Transverse colon (tissue), 4 donors: Measurements from ENCODE around the gene SMIM8.
"Not testable (repeated sequence)": the region's sequence is repeated elsewhere in the genome, so short reads cannot be mapped to it uniquely, and the experiment has no call there.

Source experiments
- CTCF ChIP-seq, 5 experiments: fragments of 200-600 bp in 3 of 5; fragments of 450-650 bp in 2 of 5; sonication (generic) in 3 of 5; IDR thresholded peaks; 1 replicate in 2 of 5; 2 replicates in 3 of 5; pipeline ENCODE4 v1.5.1; 2016 to 2017; ENCODE audit warnings: antibody characterized with exemption in 5 of 5, inconsistent platforms in 3 of 5, mild to moderate bottlenecking in 2 of 5, moderate library complexity in 1 of 5
- EP300 ChIP-seq: sonication (generic); formaldehyde crosslinking; IDR thresholded peaks from one replicate; pipeline ENCODE4 v1.6.1; 2017; ENCODE audit warnings: antibody characterized with exemption, low read depth
- POLR2A ChIP-seq: fragments of 450-650 bp; IDR thresholded peaks from one replicate; pipeline ENCODE4 v1.6.1; 2016; ENCODE audit warnings: antibody characterized with exemption, mild to moderate bottlenecking, moderate library complexity
- POLR2AphosphoS5 ChIP-seq, 3 donors: sonication (generic); formaldehyde crosslinking; IDR thresholded peaks; one replicate each; pipeline ENCODE4 v1.6.1; 2016; ENCODE audit warnings: antibody characterized with exemption in 3 of 3

- not testable (repeated sequence) for TF ChIP-seq CTCF (IDR thresholded peaks at IDR 0.05); POLR2A; POLR2AphosphoS5 (IDR thresholded peaks at IDR 0.05); EP300
Observed at GRCh38 chr6:87301277-87301676, 21.1 kb upstream of the SMIM8 start.
